Neural progenitor cell (in vitro differentiated cells): Measurements from ENCODE around the gene SLC26A2.

Experiments
- EZH2 ChIP-seq: fragments of 200-600 bp; sonication (generic); IDR thresholded peaks from 2 replicates; pipeline ENCODE4 v1.6.1; 2017; ENCODE audit warnings: antibody characterized with exemption, mild to moderate bottlenecking, moderate library complexity
- EZH2phosphoT487 ChIP-seq: fragments of 200-600 bp; sonication (generic); IDR thresholded peaks from 2 replicates; pipeline ENCODE4 v1.6.1; 2017; ENCODE audit warnings: antibody characterized with exemption
- TF ChIP-seq, protein P1 (sequence below): fragments of 200-600 bp; sonication (generic); IDR thresholded peaks from 2 replicates; pipeline ENCODE4 v1.5.1; 2017; ENCODE audit warnings: antibody characterized with exemption, mild to moderate bottlenecking

DNA sequence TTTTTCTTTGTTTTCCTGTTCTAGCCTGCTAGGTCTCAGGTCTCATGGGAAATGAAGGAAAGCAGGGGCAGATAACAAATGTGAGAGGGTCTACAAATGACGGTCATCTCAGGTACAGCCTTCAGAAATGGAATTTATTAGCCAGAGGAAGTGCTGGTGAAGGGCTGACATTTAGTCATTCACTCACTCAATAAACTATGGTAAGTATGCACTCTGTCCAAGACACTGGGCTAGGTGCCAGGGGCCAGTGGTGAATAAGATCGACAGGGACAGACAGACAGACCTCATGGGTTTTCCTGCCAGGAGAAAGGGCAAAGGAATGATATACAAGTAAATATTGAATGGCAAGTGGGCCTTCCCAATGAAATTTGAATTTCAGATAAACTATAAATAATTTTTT lies 22.3 kb upstream of the SLC26A2 start:
- TF ChIP-seq, protein P1, sequence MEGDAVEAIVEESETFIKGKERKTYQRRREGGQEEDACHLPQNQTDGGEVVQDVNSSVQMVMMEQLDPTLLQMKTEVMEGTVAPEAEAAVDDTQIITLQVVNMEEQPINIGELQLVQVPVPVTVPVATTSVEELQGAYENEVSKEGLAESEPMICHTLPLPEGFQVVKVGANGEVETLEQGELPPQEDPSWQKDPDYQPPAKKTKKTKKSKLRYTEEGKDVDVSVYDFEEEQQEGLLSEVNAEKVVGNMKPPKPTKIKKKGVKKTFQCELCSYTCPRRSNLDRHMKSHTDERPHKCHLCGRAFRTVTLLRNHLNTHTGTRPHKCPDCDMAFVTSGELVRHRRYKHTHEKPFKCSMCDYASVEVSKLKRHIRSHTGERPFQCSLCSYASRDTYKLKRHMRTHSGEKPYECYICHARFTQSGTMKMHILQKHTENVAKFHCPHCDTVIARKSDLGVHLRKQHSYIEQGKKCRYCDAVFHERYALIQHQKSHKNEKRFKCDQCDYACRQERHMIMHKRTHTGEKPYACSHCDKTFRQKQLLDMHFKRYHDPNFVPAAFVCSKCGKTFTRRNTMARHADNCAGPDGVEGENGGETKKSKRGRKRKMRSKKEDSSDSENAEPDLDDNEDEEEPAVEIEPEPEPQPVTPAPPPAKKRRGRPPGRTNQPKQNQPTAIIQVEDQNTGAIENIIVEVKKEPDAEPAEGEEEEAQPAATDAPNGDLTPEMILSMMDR = no peak
- TF ChIP-seq EZH2 = no peak
- no peak for TF ChIP-seq EZH2phosphoT487
